Mesendoderm (in vitro differentiated cells): ENCODE results near the gene IL34.
"Not testable (repeated sequence)": the region's sequence is repeated elsewhere in the genome, so short reads cannot be mapped to it uniquely, and the experiment has no call there.

Experiments
- DNase-seq: peaks from one replicate; pipeline ENCODE4 v3.0.0; 2013
- H2AK5ac ChIP-seq: 2 replicates; pipeline ENCODE4 v1.6.1; 2013; ENCODE audit warnings: low read length, inconsistent platforms
- H2BK120ac ChIP-seq: 2 replicates; pipeline ENCODE4 v1.6.1; 2013; ENCODE audit warnings: low read depth, mild to moderate bottlenecking, low read length, moderate library complexity, mixed read lengths
- H2BK15ac ChIP-seq: replicated peaks from 2 replicates; pipeline ENCODE4 v1.6.1; 2013; ENCODE audit warnings: low read depth, mild to moderate bottlenecking, moderate library complexity
- H2BK5ac ChIP-seq: 2 replicates; pipeline ENCODE4 v1.6.1; 2013; ENCODE audit warnings: low read length, inconsistent platforms
- H3K18ac ChIP-seq: 2 replicates; pipeline ENCODE4 v1.6.1; 2013; ENCODE audit warnings: mild to moderate bottlenecking, low read length, mixed read lengths
- H3K23ac ChIP-seq: one replicate; pipeline ENCODE4 v1.6.1; 2013; ENCODE audit warnings: low read length
- H3K27ac ChIP-seq: 2 replicates; pipeline ENCODE4 v1.5.1; 2013; ENCODE audit warnings: low read depth, mild to moderate bottlenecking, inconsistent platforms, low read length, moderate library complexity
- H3K27me3 ChIP-seq: 2 replicates; pipeline ENCODE4 v1.6.1; 2013; ENCODE audit warnings: low read length, control low read depth, mild to moderate bottlenecking, inconsistent platforms; ENCODE audit not compliant: insufficient read depth, poor library complexity
- H3K36me3 ChIP-seq: 2 replicates; pipeline ENCODE4 v1.6.1; 2013; ENCODE audit warnings: low read length, inconsistent platforms; ENCODE audit not compliant: control insufficient read depth, insufficient read depth
- H3K4ac ChIP-seq: one replicate; pipeline ENCODE4 v1.6.1; 2013; ENCODE audit warnings: low read depth, mild to moderate bottlenecking, low read length, moderate library complexity
- H3K4me1 ChIP-seq: 2 replicates; pipeline ENCODE4 v1.6.1; 2013; ENCODE audit warnings: low read depth, low read length, inconsistent platforms; ENCODE audit not compliant: control insufficient read depth
- H3K4me2 ChIP-seq: 2 replicates; pipeline ENCODE4 v1.6.1; 2013; ENCODE audit warnings: low read length
- H3K4me3 ChIP-seq: 2 replicates; pipeline ENCODE4 v1.5.1; 2013; ENCODE audit warnings: mild to moderate bottlenecking, low read length
- H3K56ac ChIP-seq: one replicate; pipeline ENCODE4 v1.6.1; 2013; ENCODE audit warnings: low read length
- H3K79me1 ChIP-seq: 2 replicates; pipeline ENCODE4 v1.6.1; 2013; ENCODE audit warnings: low read length, inconsistent platforms
- H3K79me2 ChIP-seq: 2 replicates; pipeline ENCODE4 v1.6.1; 2013; ENCODE audit warnings: mild to moderate bottlenecking, low read length; ENCODE audit not compliant: control insufficient read depth, insufficient read depth
- H3K9ac ChIP-seq: 2 replicates; pipeline ENCODE4 v1.6.1; 2013; ENCODE audit warnings: low read length, inconsistent platforms
- H4K5ac ChIP-seq: one replicate; pipeline ENCODE4 v1.6.1; 2013; ENCODE audit warnings: low read length
- H4K8ac ChIP-seq: one replicate; pipeline ENCODE4 v1.6.1; 2013; ENCODE audit warnings: low read depth, mild to moderate bottlenecking, control low read depth, low read length, moderate library complexity
- WGBS: extraction: QIAGEN DNeasy Blood & Tissue Kit; methylation state at CpG from one replicate; pipeline ENCODE4 v1.1.7; 2013; ENCODE audit warnings: low lambda C conversion rate, missing lambda C conversion rate; ENCODE audit not compliant: insufficient coverage; ENCODE audit errors: extremely low coverage; 5-methylcytosine and 5-hydroxymethylcytosine counted together

Gene IL34

GRCh38 chr16:70665806-70666735 is 19.7 kb downstream of the IL34 start:
- Histone ChIP-seq H4K5ac (no peak overlapping the region), H3K36me3 (no peaks in the 10 kb centered on the region), H4K8ac (no peak overlapping the region), H3K27ac (no peak overlapping the region), H2BK120ac (no peak overlapping the region), H3K4ac (no peak overlapping the region), H3K9ac (no peak overlapping the region), H2BK15ac (no peak overlapping the region), H3K23ac (no peak overlapping the region), H3K56ac (no peak overlapping the region), H2AK5ac (no peak overlapping the region), H2BK5ac (no peak overlapping the region), H3K79me2 (no peaks in the 10 kb centered on the region), H3K27me3 (no peaks in the 10 kb centered on the region), H3K4me3 (no peak overlapping the region), H3K4me1 (no peaks in the 10 kb centered on the region), H3K79me1 (no peaks in the 10 kb centered on the region), H3K4me2 (no peak overlapping the region), H3K18ac (no peak overlapping the region)
- no peak for DNase-seq
- no CpG with 5 or more reads among the region's 22 CpGs for WGBS

GRCh38 chr16:70670175-70670574 is 23.8 kb downstream of the IL34 start:
- Histone ChIP-seq H3K4me2 (no peak overlapping the region), H3K4me1 (no peaks in the 10 kb centered on the region), H3K79me1 (no peaks in the 10 kb centered on the region), H4K8ac (no peak overlapping the region), H2AK5ac (no peak overlapping the region), H3K4ac (no peak overlapping the region), H4K5ac (no peak overlapping the region), H2BK5ac (no peak overlapping the region), H3K56ac (no peak overlapping the region), H3K23ac (no peak overlapping the region), H2BK15ac (no peak overlapping the region), H2BK120ac (no peak overlapping the region), H3K9ac (no peak overlapping the region), H3K36me3 (peaks cover 2% of the 10 kb centered on the region), H3K4me3 (no peak overlapping the region), H3K27me3 (no peaks in the 10 kb centered on the region), H3K79me2 (no peaks in the 10 kb centered on the region), H3K18ac (no peak overlapping the region), H3K27ac (no peak overlapping the region)
- no CpG with 5 or more reads among the region's 2 CpGs for WGBS
- DNase-seq: no peak

GRCh38 chr16:70670938-70671337 is 24.6 kb downstream of the IL34 start:
- not testable (repeated sequence) for H4K8ac ChIP-seq, H2BK5ac ChIP-seq, H3K27ac ChIP-seq, H3K4me2 ChIP-seq, H3K4me1 ChIP-seq, H3K4me3 ChIP-seq, H4K5ac ChIP-seq, H3K9ac ChIP-seq, H3K4ac ChIP-seq, H2BK120ac ChIP-seq, H3K23ac ChIP-seq, DNase-seq, H2BK15ac ChIP-seq, H3K56ac ChIP-seq, H3K18ac ChIP-seq, H3K36me3 ChIP-seq, H2AK5ac ChIP-seq, H3K79me1 ChIP-seq, H3K79me2 ChIP-seq, H3K27me3 ChIP-seq
- WGBS: no CpG with 5 or more reads among the region's 4 CpGs

GRCh38 chr16:70674221-70675014 is 28.1 kb downstream of the IL34 start:
- no peak overlapping the region for H3K4me2 ChIP-seq
- H3K56ac ChIP-seq: no peak overlapping the region
- H3K4ac ChIP-seq: no peak overlapping the region
- no peak overlapping the region for H3K4me3 ChIP-seq
- no peak overlapping the region for H3K23ac ChIP-seq
- peaks cover 6% of the 10 kb centered on the region for H3K36me3 ChIP-seq
- no CpG with 5 or more reads among the region's 18 CpGs for WGBS
- H2BK15ac ChIP-seq: no peak overlapping the region
- DNase-seq: no peak
- no peak overlapping the region for H2AK5ac ChIP-seq
- no peak overlapping the region for H2BK120ac ChIP-seq
- H3K27ac ChIP-seq: no peak overlapping the region
- peaks cover 3% of the 10 kb centered on the region for H3K4me1 ChIP-seq
- no peaks in the 10 kb centered on the region for H3K79me1 ChIP-seq
- H3K79me2 ChIP-seq: no peaks in the 10 kb centered on the region
- H4K5ac ChIP-seq: no peak overlapping the region
- H2BK5ac ChIP-seq: no peak overlapping the region
- H4K8ac ChIP-seq: no peak overlapping the region
- H3K9ac ChIP-seq: no peak overlapping the region
- no peaks in the 10 kb centered on the region for H3K27me3 ChIP-seq
- H3K18ac ChIP-seq: no peak overlapping the region

GRCh38 chr16:70675851-70676513 is 29.6 kb downstream of the IL34 start:
- Histone ChIP-seq H3K23ac (no peak overlapping the region), H2BK120ac (no peak overlapping the region), H2BK5ac (no peak overlapping the region), H3K4me1 (peaks cover 3% of the 10 kb centered on the region), H3K27me3 (no peaks in the 10 kb centered on the region), H3K56ac (no peak overlapping the region), H2AK5ac (no peak overlapping the region), H2BK15ac (no peak overlapping the region), H4K8ac (no peak overlapping the region), H3K4me3 (no peak overlapping the region), H3K9ac (no peak overlapping the region), H3K18ac (no peak overlapping the region), H3K4ac (no peak overlapping the region), H3K36me3 (peaks cover 6% of the 10 kb centered on the region), H3K79me2 (no peaks in the 10 kb centered on the region), H4K5ac (no peak overlapping the region), H3K79me1 (no peaks in the 10 kb centered on the region), H3K4me2 (no peak overlapping the region), H3K27ac (no peak overlapping the region)
- no CpG with 5 or more reads among the region's 7 CpGs for WGBS
- no peak for DNase-seq
